ENCODE data around the gene PRDM12. TPM values are rescaled to one million over a fixed set of nuclear protein-coding genes. Genes with fewer than 3 reads are reported as not detected.
A peak's percentile ranks its signal among the peaks of the same experiment; 100 is the strongest.

PRDM12 gene
- total RNA-seq, 1 donor from 2014 or later: not detected

DNA sequence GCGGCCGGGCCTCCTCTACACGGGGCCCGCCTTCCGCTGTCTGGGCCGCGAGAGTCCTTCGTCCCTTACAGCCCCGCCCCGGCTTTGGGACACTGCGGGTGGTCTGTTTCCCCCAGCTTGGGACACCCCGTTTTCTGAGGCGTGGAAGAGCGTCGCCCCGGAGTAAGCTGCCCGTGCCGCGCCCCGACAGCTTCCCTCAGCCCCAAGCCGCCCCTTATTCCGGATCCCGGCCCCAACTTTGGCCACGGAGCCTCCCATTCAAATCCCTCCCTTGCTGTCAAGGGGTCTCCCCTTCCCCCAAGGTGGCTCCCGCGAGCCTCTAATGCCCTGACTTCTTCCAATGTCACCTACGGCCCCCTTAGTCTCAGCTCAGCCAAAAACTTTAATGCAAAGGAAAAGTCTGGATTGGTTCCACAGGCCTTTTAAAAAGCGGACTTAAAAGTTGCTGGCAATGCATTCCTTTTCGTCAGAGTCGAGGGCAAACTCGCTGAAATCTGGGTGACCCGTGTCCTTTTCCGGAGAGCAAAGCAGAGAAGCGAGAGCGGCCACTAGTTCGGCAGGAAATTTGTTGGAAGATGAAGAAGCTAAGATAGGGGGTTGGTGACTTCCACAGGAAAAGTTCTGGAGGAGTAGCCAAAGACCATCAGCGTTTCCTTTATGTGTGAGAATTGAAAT is 49.0 kb downstream of the PRDM12 start:
- no peaks in the 10 kb centered on the region for H3K9me3 ChIP-seq
- no peak for TF ChIP-seq POLR2A (IDR thresholded peaks at IDR 0.05)
- no peak for TF ChIP-seq POLR2AphosphoS5 (IDR thresholded peaks at IDR 0.05; ENCODE audit: insufficient read depth in 1 of 2, low read depth in 1 of 2)
- no peak for TF ChIP-seq CTCF (IDR thresholded peaks at IDR 0.05)
- intact Hi-C loops (cut with DNase I): loop anchor here (5.0 kb wide), 1 partner anchor 59 kb away; no protein-coding TSS in a partner anchor
- peaks cover 50% of the 10 kb centered on the region for H3K4me1 ChIP-seq
- H3K27me3 ChIP-seq: no peaks in the 10 kb centered on the region
- H3K4me3 ChIP-seq: peak overlapping the region; percentile 85 to 99
- H3K27ac ChIP-seq: peak overlapping the region; percentile 95
- no peak for DNase-seq (ENCODE audit: extremely low spot score in 2 of 2)
- H3K36me3 ChIP-seq: no peaks in the 10 kb centered on the region

GRCh38 chr9:130714586-130715110 is 50.3 kb downstream of the PRDM12 start:
- TF ChIP-seq POLR2AphosphoS5 (IDR thresholded peaks at IDR 0.05; ENCODE audit: insufficient read depth in 1 of 2, low read depth in 1 of 2) (no peak), CTCF (IDR thresholded peaks at IDR 0.05) (no peak)
- intact Hi-C loops (cut with DNase I): loop anchor here (5.0 kb wide), 1 partner anchor 58 kb away; no protein-coding TSS in a partner anchor
- DNase-seq (ENCODE audit: extremely low spot score in 2 of 2): no peak
- H3K27ac ChIP-seq: no peak overlapping the region
- no peaks in the 10 kb centered on the region for H3K9me3 ChIP-seq
- peak overlapping the region; percentile 85 to 99 for H3K4me3 ChIP-seq
- peaks cover 50% of the 10 kb centered on the region for H3K4me1 ChIP-seq
- H3K27me3 ChIP-seq: no peaks in the 10 kb centered on the region
- H3K36me3 ChIP-seq: no peaks in the 10 kb centered on the region

DNA sequence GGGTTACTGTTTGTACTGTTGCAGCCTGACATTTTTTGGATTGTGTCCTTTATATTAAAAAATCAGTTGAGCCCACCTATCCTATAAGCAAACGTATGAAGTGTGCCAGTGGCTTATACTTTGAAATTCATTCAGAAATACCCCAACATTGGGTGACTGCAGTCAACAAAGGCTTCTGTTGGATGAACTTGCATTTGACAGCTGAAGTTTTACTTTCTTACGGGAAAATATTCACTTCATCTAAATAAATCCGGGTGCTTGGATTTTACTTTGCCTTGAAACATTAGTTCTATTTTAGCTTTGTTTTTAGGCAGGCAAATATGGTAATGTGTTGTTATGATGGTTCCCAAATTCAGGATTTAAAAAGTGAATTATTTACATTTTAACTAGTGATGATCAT is 50.9 kb downstream of the PRDM12 start:
- TF ChIP-seq CTCF (IDR thresholded peaks at IDR 0.05) (no peak), POLR2AphosphoS5 (IDR thresholded peaks at IDR 0.05; ENCODE audit: insufficient read depth in 1 of 2, low read depth in 1 of 2) (no peak), POLR2A (IDR thresholded peaks at IDR 0.05) (no peak)
- Histone ChIP-seq H3K4me1 (peaks cover 50% of the 10 kb centered on the region), H3K27ac (no peak overlapping the region)

DNA sequence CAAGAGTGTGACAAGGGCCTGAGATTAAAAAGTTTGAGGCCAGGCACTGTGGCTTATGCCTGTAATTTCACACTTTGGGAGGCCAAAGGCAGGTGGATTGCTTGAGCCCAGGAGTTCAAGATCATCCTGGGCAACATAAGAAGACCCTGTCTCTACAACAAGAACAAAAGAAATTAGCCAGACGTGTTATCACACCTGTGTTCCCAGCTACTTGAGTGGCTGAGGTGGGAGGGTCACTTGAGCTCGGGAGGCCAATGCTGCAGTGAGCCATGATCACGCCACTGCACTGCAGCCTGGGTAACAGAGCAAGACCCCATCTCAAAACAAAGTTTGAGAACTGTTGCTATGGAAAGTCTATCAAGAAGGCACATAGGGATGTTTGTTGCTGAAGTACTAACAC is 54.2 kb downstream of the PRDM12 start:
- Histone ChIP-seq H3K27ac (no peak overlapping the region), H3K36me3 (no peaks in the 10 kb centered on the region), H3K4me3 (no peak overlapping the region), H3K9me3 (no peaks in the 10 kb centered on the region), H3K27me3 (no peaks in the 10 kb centered on the region), H3K4me1 (peaks cover 46% of the 10 kb centered on the region)
- TF ChIP-seq CTCF (IDR thresholded peaks at IDR 0.05) (no peak), POLR2AphosphoS5 (IDR thresholded peaks at IDR 0.05; ENCODE audit: insufficient read depth in 1 of 2, low read depth in 1 of 2) (no peak), POLR2A (IDR thresholded peaks at IDR 0.05) (no peak)
- intact Hi-C loops (cut with DNase I): no loop called here
- DNase-seq (ENCODE audit: extremely low spot score in 2 of 2): no peak

More for the DNA sequence above, 50.9 kb downstream of the PRDM12 start:
- H3K36me3 ChIP-seq: no peaks in the 10 kb centered on the region
- DNase-seq (ENCODE audit: extremely low spot score in 2 of 2): no peak
- intact Hi-C loops (cut with DNase I): no loop called here
- no peaks in the 10 kb centered on the region for H3K27me3 ChIP-seq
- peak overlapping the region; percentile 85 to 99 for H3K4me3 ChIP-seq
- no peaks in the 10 kb centered on the region for H3K9me3 ChIP-seq

GRCh38 chr9:130720762-130721161 is 56.4 kb downstream of the PRDM12 start:
- Histone ChIP-seq H3K9me3 (no peaks in the 10 kb centered on the region), H3K4me1 (peaks cover 24% of the 10 kb centered on the region), H3K36me3 (no peaks in the 10 kb centered on the region), H3K4me3 (no peak overlapping the region), H3K27me3 (no peaks in the 10 kb centered on the region), H3K27ac (no peak overlapping the region)
- no peak for TF ChIP-seq POLR2AphosphoS5 (IDR thresholded peaks at IDR 0.05; ENCODE audit: insufficient read depth in 1 of 2, low read depth in 1 of 2)
- TF ChIP-seq POLR2A (IDR thresholded peaks at IDR 0.05): no peak
- TF ChIP-seq CTCF (IDR thresholded peaks at IDR 0.05): no peak
- intact Hi-C loops (cut with DNase I): no loop called here
- no peak for DNase-seq (ENCODE audit: extremely low spot score in 2 of 2)

Data from vagina (tissue), 2 donors.